Measurements from ENCODE around the gene OR6C75. TPM values are rescaled to one million over a fixed set of nuclear protein-coding genes. Genes with fewer than 3 reads are reported as not detected.
"Not testable (repeated sequence)": the region's sequence is repeated elsewhere in the genome, so short reads cannot be mapped to it uniquely, and the experiment has no call there.

The OR6C75 gene
- polyA plus RNA-seq (ENCODE audit: insufficient read length in 3 of 3) = under 1 TPM in 1 of 3 donors, not detected in 2; 0.11 TPM
- long read RNA-seq, donor 1 = 0 reads
- long read RNA-seq, donor 2 = 0 reads
- long read RNA-seq, donor 3 = 0 reads
- long read RNA-seq, donor 4 = 0 reads
- long read RNA-seq, donor 5 = 0 reads
- long read RNA-seq, donor 6 = 0 reads
- long read RNA-seq, donor 7 = 0 reads
- long read RNA-seq, donor 8 = 0 reads
- long read RNA-seq, donor 9 = 0 reads
- long read RNA-seq, donor 10 = 0 reads
- long read RNA-seq, donor 11 = 0 reads
- long read RNA-seq, donor 12 = 0 reads
- long read RNA-seq, donor 13 = 0 reads
- long read RNA-seq, donor 14 = 0 reads
- long read RNA-seq, donor 15 = 0 reads
- long read RNA-seq, donor 16 = 0 reads

- DNase-seq (ENCODE audit: extremely low read depth in 1 of 11, low read depth in 9 of 11, low spot score in 4 of 11) = no peak
Observed at GRCh38 chr12:55362675-55363074, at the start of gene OR6C75. Gene OR6C75, plus strand, starts transcription at chr12:55362975. Its CDS starts 2,136 bp downstream, at chr12:55365111.

- DNase-seq (ENCODE audit: extremely low read depth in 1 of 11, low read depth in 9 of 11, low spot score in 4 of 11) = no peak
Observed at GRCh38 chr12:55314043-55314442, 48.7 kb upstream of the OR6C75 start, which contains the start of gene OR6C1. Gene OR6C1, plus strand, starts transcription at chr12:55314343. Its CDS starts 6,257 bp downstream, at chr12:55320600.

- no peak for DNase-seq (ENCODE audit: extremely low read depth in 1 of 11, low read depth in 9 of 11, low spot score in 4 of 11)
Observed at GRCh38 chr12:55320201-55320600, 42.6 kb upstream of the OR6C75 start.

GRCh38 chr12:55325801-55326200, 37.0 kb upstream of the OR6C75 start:
- DNase-seq (ENCODE audit: extremely low read depth in 1 of 11, low read depth in 9 of 11, low spot score in 4 of 11) = not testable (repeated sequence)

GRCh38 chr12:55330446-55330845, 32.3 kb upstream of the OR6C75 start, which contains the start of gene OR6C3:
Gene OR6C3, plus strand, starts transcription at chr12:55330746. Its CDS starts 955 bp downstream, at chr12:55331701.
- DNase-seq (ENCODE audit: extremely low read depth in 1 of 11, low read depth in 9 of 11, low spot score in 4 of 11) = no peak

- no peak for DNase-seq (ENCODE audit: extremely low read depth in 1 of 11, low read depth in 9 of 11, low spot score in 4 of 11)
Observed at GRCh38 chr12:55336002-55336401, 26.8 kb upstream of the OR6C75 start.

GRCh38 chr12:55355338-55355737, 7.4 kb upstream of the OR6C75 start:
- not testable (repeated sequence) for DNase-seq (ENCODE audit: extremely low read depth in 1 of 11, low read depth in 9 of 11, low spot score in 4 of 11)

- no peak for DNase-seq (ENCODE audit: extremely low read depth in 1 of 11, low read depth in 9 of 11, low spot score in 4 of 11)
Observed at GRCh38 chr12:55365086-55365485, 2.3 kb downstream of the OR6C75 start.

- DNase-seq (ENCODE audit: extremely low read depth in 1 of 11, low read depth in 9 of 11, low spot score in 4 of 11) = no peak
Observed at GRCh38 chr12:55372521-55372920, 9.7 kb downstream of the OR6C75 start.

GRCh38 chr12:55385891-55386290, 23.1 kb downstream of the OR6C75 start:
- no peak for DNase-seq (ENCODE audit: extremely low read depth in 1 of 11, low read depth in 9 of 11, low spot score in 4 of 11)

- no peak for DNase-seq (ENCODE audit: extremely low read depth in 1 of 11, low read depth in 9 of 11, low spot score in 4 of 11)
Observed at GRCh38 chr12:55392032-55392795, 29.4 kb downstream of the OR6C75 start.

- DNase-seq (ENCODE audit: extremely low read depth in 1 of 11, low read depth in 9 of 11, low spot score in 4 of 11) = no peak
Observed at GRCh38 chr12:55396326-55396725, 33.6 kb downstream of the OR6C75 start.

- no peak for DNase-seq (ENCODE audit: extremely low read depth in 1 of 11, low read depth in 9 of 11, low spot score in 4 of 11)
Observed at GRCh38 chr12:55400229-55400628, 37.5 kb downstream of the OR6C75 start, which contains the start of gene OR6C65. Gene OR6C65, plus strand, starts transcription at chr12:55400529. Its CDS starts 0 bp downstream, at chr12:55400529.

- DNase-seq (ENCODE audit: extremely low read depth in 1 of 11, low read depth in 9 of 11, low spot score in 4 of 11) = no peak
Observed at GRCh38 chr12:55407866-55408265, 45.1 kb downstream of the OR6C75 start.

- not testable (repeated sequence) for DNase-seq (ENCODE audit: extremely low read depth in 1 of 11, low read depth in 9 of 11, low spot score in 4 of 11)
Observed at GRCh38 chr12:55409133-55409532, 46.4 kb downstream of the OR6C75 start.

- DNase-seq (ENCODE audit: extremely low read depth in 1 of 11, low read depth in 9 of 11, low spot score in 4 of 11) = not testable (repeated sequence)
Observed at GRCh38 chr12:55412138-55412537, 49.4 kb downstream of the OR6C75 start.

GRCh38 chr12:55413498-55414388, 51.0 kb downstream of the OR6C75 start:
- DNase-seq (ENCODE audit: extremely low read depth in 1 of 11, low read depth in 9 of 11, low spot score in 4 of 11) = not testable (repeated sequence)

- peak in 6 of 11 donors; percentile 2 to 15 (median 2) for DNase-seq (ENCODE audit: extremely low read depth in 1 of 11, low read depth in 9 of 11, low spot score in 4 of 11)
Observed at GRCh38 chr12:55414396-55414823, 51.6 kb downstream of the OR6C75 start.

- DNase-seq (ENCODE audit: extremely low read depth in 1 of 11, low read depth in 9 of 11, low spot score in 4 of 11) = not testable (repeated sequence)
Observed at GRCh38 chr12:55414889-55415288, 52.1 kb downstream of the OR6C75 start.
